HepG2 (cell line): ENCODE results near the gene WNT7A. TPM values are rescaled to one million over a fixed set of nuclear protein-coding genes. Genes with fewer than 3 reads are reported as not detected.

ENCODE experiments used
- ATAC-seq: fragments of 200-7000 bp; cut with Tn5 transposase; 3 replicates; pipeline ENCODE4 v1.9.1; 2020; ENCODE audit warnings: mild to moderate bottlenecking, moderate library complexity
- BruUV-seq: library from RNA; stranded (reverse); fragments of 400-500 nt; replicated peaks from 2 replicates; lab custom pipeline; 2021; lab: Mats Ljungman, UMichigan
- CTCF ChIA-PET: fragments of 300-600 bp; formaldehyde crosslinking; extraction: SDS; loops from one replicate; lab custom pipeline; 2021; ENCODE audit warnings: low total read pairs, inconsistent platforms, low intra/inter-chr PET ratio; lab: Yijun Ruan, JAX
- POLR2A ChIA-PET: fragments of 350-600 bp; sonication (Branson Sonifier 250); formaldehyde crosslinking; loops from one replicate; lab custom pipeline; 2020; ENCODE audit warnings: antibody characterized with exemption, inconsistent platforms; lab: Yijun Ruan, JAX
- DNase-seq: peaks from one replicate; pipeline ENCODE4 v3.0.0-alpha.2; 2015; ENCODE audit warnings: low spot score
- FAIRE-seq: peaks from 3 replicates; lab custom pipeline; 2011; peaks lifted over from hg19 to GRCh38; lab: Jason Lieb, UNC
- H2AFZ ChIP-seq: one replicate; pipeline ENCODE4 v1.6.1; 2011; ENCODE audit warnings: low read length, inconsistent platforms
- H3K27ac ChIP-seq: fragments of 300-600 bp; 3 replicates; pipeline ENCODE4 v1.8.0; 2011; ENCODE audit warnings: mixed run types, mild to moderate bottlenecking, mixed read lengths, low read length, inconsistent platforms; ENCODE audit not compliant: insufficient read depth; ENCODE audit errors: extremely low read length
- H3K27me3 ChIP-seq, 2 experiments: fragments of 200-600 bp in 1 of 2; 2 replicates in 1 of 2; 3 replicates in 1 of 2; pipeline versions ENCODE4 v1.6.0 to v1.8.0; 2011; ENCODE audit warnings: low read length in 2 of 2, mild to moderate bottlenecking in 2 of 2, moderate library complexity in 2 of 2, inconsistent platforms in 1 of 2; ENCODE audit not compliant: insufficient read depth in 2 of 2, control insufficient read depth in 1 of 2
- H3K36me3 ChIP-seq, 2 experiments: fragments of 200-600 bp in 1 of 2; replicated peaks in 1 of 2; 2 replicates in 1 of 2; 3 replicates in 1 of 2; pipeline versions ENCODE4 v1.5.1 to v1.8.0; 2011; ENCODE audit warnings: low read length in 2 of 2, inconsistent platforms in 1 of 2; ENCODE audit not compliant: insufficient read depth in 2 of 2, control insufficient read depth in 1 of 2
- H3K4me1 ChIP-seq: 2 replicates; pipeline ENCODE4 v1.5.1; 2012; ENCODE audit warnings: low read length, inconsistent platforms; ENCODE audit not compliant: insufficient read depth
- H3K4me2 ChIP-seq: 2 replicates; pipeline ENCODE4 v1.6.0; 2011; ENCODE audit warnings: low read depth, low read length, inconsistent platforms
- H3K4me3 ChIP-seq, 3 experiments: fragments of 200-600 bp in 1 of 3; sonication (generic), shearing (Covaris generic) in 1 of 3; replicated peaks in 1 of 3; 2 replicates each; pipeline ENCODE4 v1.5.1; 2011 to 2016; ENCODE audit warnings: low read length in 3 of 3, inconsistent platforms in 2 of 3, low read depth in 2 of 3, mild to moderate bottlenecking in 2 of 3, control low read depth in 1 of 3, mixed read lengths in 1 of 3; ENCODE audit not compliant: insufficient read depth in 1 of 3
- H3K79me2 ChIP-seq: one replicate; pipeline ENCODE4 v1.6.1; 2011; ENCODE audit warnings: low read length, inconsistent platforms; ENCODE audit not compliant: insufficient read depth
- H3K9ac ChIP-seq: 2 replicates; pipeline ENCODE4 v1.6.0; 2011; ENCODE audit warnings: mild to moderate bottlenecking, low read depth, low read length, inconsistent platforms; ENCODE audit not compliant: insufficient read depth
- H3K9me3 ChIP-seq: 2 replicates; pipeline ENCODE4 v1.5.1; 2012; ENCODE audit warnings: mild to moderate bottlenecking, low read length
- H4K20me1 ChIP-seq: 2 replicates; pipeline ENCODE4 v1.6.0; 2011; ENCODE audit warnings: inconsistent platforms, mild to moderate bottlenecking, low read length, moderate library complexity; ENCODE audit not compliant: insufficient read depth
- CEBPG ChIP-seq: IDR thresholded peaks from 2 replicates; pipeline ENCODE4 v1.6.1; 2016
- FOSL1 ChIP-seq: sonication (generic); formaldehyde crosslinking; IDR thresholded peaks from 2 replicates; pipeline ENCODE4 v1.9.0; 2021; ENCODE audit warnings: missing genetic modification reagents, borderline replicate concordance
- FOXC1 ChIP-seq: sonication (generic); formaldehyde crosslinking; IDR thresholded peaks from 2 replicates; pipeline ENCODE4 v1.8.0; 2022; ENCODE audit warnings: mild to moderate bottlenecking, missing genetic modification reagents, borderline replicate concordance
- GZF1 ChIP-seq: sonication (generic); formaldehyde crosslinking; IDR thresholded peaks from 2 replicates; pipeline ENCODE4 v1.5.1; 2020; ENCODE audit warnings: mild to moderate bottlenecking, missing genetic modification reagents
- IRF2 ChIP-seq: IDR thresholded peaks from 2 replicates; pipeline ENCODE4 v1.6.1; 2018; ENCODE audit warnings: missing genetic modification reagents, missing compliant biosample characterization
- KDM1A ChIP-seq: IDR thresholded peaks from 2 replicates; pipeline ENCODE4 v1.6.1; 2016; ENCODE audit warnings: missing compliant biosample characterization
- KDM4B ChIP-seq: sonication (generic); formaldehyde crosslinking; IDR thresholded peaks from 2 replicates; pipeline ENCODE4 v1.4.0; 2020; ENCODE audit warnings: missing genetic modification reagents
- KDM5A ChIP-seq: fragments of 200-600 bp; sonication (generic); IDR thresholded peaks from 2 replicates; pipeline ENCODE4 v1.7.0; 2018; ENCODE audit warnings: antibody characterized with exemption, mild to moderate bottlenecking, low read length, borderline replicate concordance
- MIER3 ChIP-seq: IDR thresholded peaks from 2 replicates; pipeline ENCODE4 v1.6.1; 2016; ENCODE audit warnings: missing compliant biosample characterization, borderline replicate concordance
- NCOR1 ChIP-seq: fragments of 200-600 bp; sonication (generic); IDR thresholded peaks from 2 replicates; pipeline ENCODE4 v1.7.0; 2017; ENCODE audit warnings: antibody characterized with exemption, low read length, borderline replicate concordance
- NR2C2 ChIP-seq: sonication (generic); formaldehyde crosslinking; IDR thresholded peaks from 2 replicates; pipeline ENCODE4 v1.4.0; 2020; ENCODE audit warnings: missing genetic modification reagents, mild to moderate bottlenecking, moderate library complexity, borderline replicate concordance
- NR2F6 ChIP-seq, 2 experiments: IDR thresholded peaks; 2 replicates each; pipeline ENCODE4 v1.6.1; 2016; ENCODE audit warnings: antibody characterized with exemption in 1 of 2, mild to moderate bottlenecking in 1 of 2
- RBAK ChIP-seq: sonication (generic); formaldehyde crosslinking; IDR thresholded peaks from 2 replicates; pipeline ENCODE4 v1.5.1; 2020; ENCODE audit warnings: mild to moderate bottlenecking, missing genetic modification reagents
- ZNF225 ChIP-seq: sonication (generic); formaldehyde crosslinking; IDR thresholded peaks from 2 replicates; pipeline ENCODE4 v1.4.0; 2020; ENCODE audit warnings: mild to moderate bottlenecking, missing genetic modification reagents
- ZNF34 ChIP-seq: sonication (generic); formaldehyde crosslinking; IDR thresholded peaks from 2 replicates; pipeline ENCODE4 v1.4.0; 2020; ENCODE audit warnings: mild to moderate bottlenecking, missing genetic modification reagents, borderline replicate concordance
- ZNF670 ChIP-seq: sonication (generic); formaldehyde crosslinking; IDR thresholded peaks from 2 replicates; pipeline ENCODE4 v1.8.0; 2022; ENCODE audit warnings: mild to moderate bottlenecking, missing genetic modification reagents, borderline replicate concordance
- ZUFSP ChIP-seq: sonication (generic); formaldehyde crosslinking; IDR thresholded peaks from 2 replicates; pipeline ENCODE4 v1.9.0; 2021; ENCODE audit warnings: missing genetic modification reagents, mild to moderate bottlenecking, borderline replicate concordance
- WGBS: methylation state at CpG from one replicate; pipeline ENCODE4 v1.1.6; 2017; ENCODE audit warnings: low lambda C conversion rate; 5-methylcytosine and 5-hydroxymethylcytosine counted together
- in situ Hi-C: cut with HindIII; loops from 2 replicates; pipeline ENCODE4 v1.10.0; 2017; ENCODE audit warnings: low pct_unique_long_range_greater_than_20kb; ENCODE audit not compliant: extremely low pct_ligation_motif_present
- intact Hi-C: fragments of 100-400 bp; cut with micrococcal nuclease; formaldehyde crosslinking; loops from one replicate; pipeline ENCODE4 v1.10.0; 2022; ENCODE audit not compliant: unreplicated experiment
- polyA plus RNA-seq, 8 experiments: library from polyadenylated mRNA; depleted of rRNA in 3 of 8; stranded (reverse) in 7 of 8; unstranded in 1 of 8; fragments of >200 nt; fragmentation: Illumina TruSeq in 4 of 8; extraction: Trizol in 4 of 8; gene quantifications; 2 replicates each; pipeline versions ENCODE4 v1.2.1 to v1.2.3, GENCODE V29; 2011 to 2016; ENCODE audit warnings: low read depth in 4 of 8, missing spikeins in 1 of 8, mixed read lengths in 1 of 8; ENCODE audit not compliant: insufficient read depth in 1 of 8
- total RNA-seq, 5 experiments: library from RNA; depleted of rRNA; stranded (reverse); fragments of >200 nt; fragmentation: Illumina TruSeq; extraction: Trizol; gene quantifications; 2 replicates each; pipeline ENCODE4 v1.2.3, GENCODE V29; 2016; ENCODE audit warnings: low read depth in 1 of 5

The WNT7A gene
- total and polyA plus RNA-seq, 2 of the 13 experiments (the other 11 are each of a cell fraction or from before 2014, with no cell fraction given) = not detected

- no peak overlapping the region for H3K4me2 ChIP-seq
- 3% methylated on average over 5 of the region's 6 CpGs for WGBS
- no peaks in the 10 kb centered on the region for H3K79me2 ChIP-seq
- DNase-seq = no peak
- BruUV-seq = no TSS peak
- TF ChIP-seq FOXC1 (CRISPR knock-in tag) (no peak), IRF2 (no peak), ZUFSP (CRISPR knock-in tag) (no peak), CEBPG (CRISPR knock-in tag) (no peak), RBAK (no peak), KDM5A (no peak)
- no peaks in the 10 kb centered on the region for H3K4me1 ChIP-seq
- no peak overlapping the region for H3K9ac ChIP-seq
- ChIA-PET POLR2A (no interaction called here), CTCF (no interaction called here)
- no peak overlapping the region for H3K27ac ChIP-seq
- peaks cover 7 to 76% of the 10 kb centered on the region in 2 experiments; a peak in 4 of 5 replicates for H3K27me3 ChIP-seq
- ATAC-seq = no peak
- FAIRE-seq = no peak
- no peaks in the 10 kb centered on the region for H3K9me3 ChIP-seq
- H2AFZ ChIP-seq = no peak overlapping the region
- H3K4me3 ChIP-seq = no peak overlapping the region
- no peaks in the 10 kb centered on the region for H3K36me3 ChIP-seq
- H4K20me1 ChIP-seq = no peaks in the 10 kb centered on the region; the same call in 1 of the 2 replicates
- intact Hi-C loops (no loop called here), in situ Hi-C loops (no loop called here)
Measured at GRCh38 chr3:13876451-13877100, 3.3 kb downstream of the WNT7A start.

GRCh38 chr3:13874891-13875290 is 5.0 kb downstream of the WNT7A start:
- Histone ChIP-seq H2AFZ (no peak overlapping the region), H3K36me3 (no peaks in the 10 kb centered on the region), H3K9ac (no peak overlapping the region), H3K4me1 (no peaks in the 10 kb centered on the region), H3K9me3 (no peaks in the 10 kb centered on the region), H3K27ac (no peak overlapping the region), H3K4me3 (no peak overlapping the region), H3K79me2 (no peaks in the 10 kb centered on the region), H4K20me1 (no peaks in the 10 kb centered on the region; the same call in 1 of the 2 replicates), H3K27me3 (peaks cover 3 to 61% of the 10 kb centered on the region in 2 experiments; a peak in 4 of 5 replicates), H3K4me2 (no peak overlapping the region)
- in situ Hi-C loops = no loop called here
- POLR2A ChIA-PET = no interaction called here
- DNase-seq = no peak
- no peak for ATAC-seq
- FAIRE-seq = no peak
- CTCF ChIA-PET = no interaction called here
- intact Hi-C loops = no loop called here
- no TSS peak for BruUV-seq
- TF ChIP-seq ZNF670 (no peak), FOSL1 (CRISPR knock-in tag) (no peak), ZNF34 (CRISPR knock-in tag) (no peak), MIER3 (CRISPR knock-in tag) (no peak), NR2F6 (IDR thresholded peaks at IDR 0.05) (no peak), NR2F6 (CRISPR knock-in tag; IDR thresholded peaks at IDR 0.05) (no peak), NR2C2 (no peak), KDM1A (no peak), ZNF225 (CRISPR knock-in tag) (no peak), NCOR1 (no peak), KDM4B (CRISPR knock-in tag) (no peak), GZF1 (CRISPR knock-in tag) (no peak)
- WGBS = no CpG with 5 or more reads among the region's 16 CpGs
